TTC549 (cell line): ENCODE results near the gene SH2D1B.

ENCODE experiments used
- FAIRE-seq: peaks from 2 replicates; lab custom pipeline; 2012; peaks lifted over from hg19 to GRCh38; lab: Jason Lieb, UNC

Gene SH2D1B

GRCh38 chr1:162381941-162382750 is 29.8 kb downstream of the SH2D1B start:
- no peak for FAIRE-seq

GRCh38 chr1:162381383-162381782 is 30.6 kb downstream of the SH2D1B start, which contains the start of gene C1orf226:
Gene C1orf226, plus strand, starts transcription at chr1:162381728. Its CDS starts 174 bp downstream, at chr1:162381902.
- FAIRE-seq = no peak

DNA sequence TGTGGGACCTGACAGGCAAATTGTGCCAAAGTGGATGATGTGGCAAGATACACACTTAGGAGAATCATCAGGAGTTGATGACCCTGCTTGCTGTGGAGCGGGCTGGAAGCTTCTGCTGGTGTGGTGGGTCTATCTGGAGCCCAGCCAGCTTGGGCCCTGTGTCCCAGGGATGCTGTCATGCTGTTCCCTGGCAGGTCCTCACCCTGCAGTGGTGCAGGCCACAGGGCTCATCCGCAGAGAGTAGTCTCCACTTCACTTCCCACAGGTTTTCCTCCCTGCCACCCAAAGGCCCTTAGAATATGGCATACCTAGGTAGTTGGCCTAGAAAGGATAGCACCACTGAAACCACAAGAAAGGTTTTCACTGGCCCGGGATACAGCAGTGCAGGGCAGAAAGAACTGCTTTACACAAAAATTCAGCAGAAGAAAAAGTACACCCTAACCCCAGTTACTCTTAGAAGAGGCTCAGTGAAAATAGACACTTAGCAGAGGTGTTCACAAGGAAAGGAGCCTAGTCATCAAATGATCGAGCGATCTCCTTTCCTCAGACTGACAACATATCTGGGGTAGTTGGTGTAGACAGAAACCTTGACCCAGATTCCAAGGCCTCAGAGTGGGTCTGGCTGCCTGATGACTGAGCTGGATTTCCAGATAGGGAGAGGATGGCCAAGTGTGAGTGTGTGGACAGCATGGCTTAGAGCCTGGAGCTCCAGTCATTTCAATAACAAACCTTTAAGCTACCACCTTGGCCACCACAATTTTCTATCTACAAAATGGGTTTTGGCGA is 31.7 kb downstream of the SH2D1B start:
- FAIRE-seq = no peak

GRCh38 chr1:162376691-162377090 is 35.2 kb downstream of the SH2D1B start, which contains the start of gene SPATA46:
Gene SPATA46, minus strand, starts transcription at chr1:162376854. Its CDS starts 64 bp downstream, at chr1:162376790.
- no peak for FAIRE-seq

- FAIRE-seq = no peak
These were observed 36.5 kb downstream of the SH2D1B start for GRCh38 chr1:162375463-162375862.

- no peak for FAIRE-seq
These were observed 37.5 kb downstream of the SH2D1B start for GRCh38 chr1:162374406-162374805.

DNA sequence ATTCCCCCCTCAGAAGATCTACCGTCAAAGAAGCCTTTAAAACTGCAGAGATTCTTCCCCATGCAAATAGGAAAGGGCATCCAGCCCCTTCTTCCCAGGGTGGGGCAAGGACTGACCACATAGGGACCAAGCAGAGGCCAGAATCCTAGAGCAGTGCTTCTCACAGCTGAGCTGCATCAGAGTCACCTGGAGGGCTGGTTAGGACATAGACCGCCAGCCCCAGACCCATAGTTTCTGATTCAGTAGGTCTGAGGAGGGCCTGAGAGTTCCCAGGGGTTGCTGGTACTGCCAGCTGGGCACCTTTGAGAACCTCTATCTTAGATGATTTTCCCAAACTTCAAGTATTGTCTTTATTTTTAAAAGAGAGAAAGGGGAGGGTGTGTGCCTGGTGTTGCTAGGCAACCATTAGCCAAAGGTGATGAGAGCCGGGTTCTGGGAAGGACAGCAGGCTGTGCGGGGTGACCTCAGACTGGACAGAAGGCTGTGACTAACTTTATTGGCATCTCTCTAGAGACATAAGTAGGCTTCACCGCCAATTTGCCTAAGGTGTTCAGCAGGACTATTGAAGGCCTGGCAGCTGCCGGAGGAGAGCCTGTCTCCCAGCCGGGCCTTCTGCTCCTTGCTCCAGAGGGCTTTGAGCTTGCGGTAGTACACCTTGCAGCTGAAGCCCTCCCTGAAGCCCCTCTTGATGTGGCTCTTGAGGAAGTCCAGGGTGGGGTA is 38.2 kb downstream of the SH2D1B start:
- FAIRE-seq = no peak

DNA sequence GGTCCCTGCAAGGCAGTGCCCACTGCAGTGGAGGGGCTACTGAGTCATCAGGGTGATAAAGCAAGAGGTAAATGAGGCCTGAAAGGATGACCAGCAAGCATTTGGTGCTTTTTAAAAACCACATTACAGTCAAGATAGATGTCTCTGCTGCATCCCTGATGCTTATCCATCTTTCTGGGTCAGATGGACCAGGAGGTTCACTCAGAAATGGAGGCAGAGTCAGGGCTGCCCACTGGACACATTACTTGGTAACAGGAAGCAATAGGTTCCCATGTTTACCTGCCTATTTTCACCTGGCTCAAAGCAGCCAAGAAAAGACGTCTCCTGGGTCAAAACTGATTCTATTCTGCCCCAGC is 38.9 kb downstream of the SH2D1B start:
- no peak for FAIRE-seq

- FAIRE-seq = no peak
These were observed 39.5 kb downstream of the SH2D1B start for GRCh38 chr1:162372159-162373071.

DNA sequence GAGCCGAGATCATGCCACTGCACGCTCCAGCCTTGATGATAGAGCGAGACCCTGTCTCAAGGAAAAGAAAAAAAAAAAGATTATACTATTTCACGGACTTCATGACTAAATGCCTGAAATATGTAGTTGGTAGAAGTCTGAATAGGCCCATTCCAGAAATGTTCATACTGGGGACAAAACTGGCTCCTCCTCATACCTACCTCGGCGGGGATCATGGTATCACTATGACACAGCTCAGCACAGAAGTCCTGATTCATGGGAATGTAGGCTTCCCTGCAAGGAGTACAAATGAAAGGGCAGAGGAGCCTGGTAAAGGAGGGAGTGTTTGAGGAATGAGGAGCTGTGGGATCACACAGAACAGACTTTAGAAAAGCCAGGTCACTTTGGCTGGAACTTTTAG is 40.3 kb downstream of the SH2D1B start:
- FAIRE-seq = no peak

GRCh38 chr1:162370721-162371120 is 41.2 kb downstream of the SH2D1B start:
- FAIRE-seq = no peak

GRCh38 chr1:162370161-162370560 is 41.8 kb downstream of the SH2D1B start:
- FAIRE-seq = no peak

GRCh38 chr1:162369571-162369970 is 42.4 kb downstream of the SH2D1B start:
- FAIRE-seq = no peak

DNA sequence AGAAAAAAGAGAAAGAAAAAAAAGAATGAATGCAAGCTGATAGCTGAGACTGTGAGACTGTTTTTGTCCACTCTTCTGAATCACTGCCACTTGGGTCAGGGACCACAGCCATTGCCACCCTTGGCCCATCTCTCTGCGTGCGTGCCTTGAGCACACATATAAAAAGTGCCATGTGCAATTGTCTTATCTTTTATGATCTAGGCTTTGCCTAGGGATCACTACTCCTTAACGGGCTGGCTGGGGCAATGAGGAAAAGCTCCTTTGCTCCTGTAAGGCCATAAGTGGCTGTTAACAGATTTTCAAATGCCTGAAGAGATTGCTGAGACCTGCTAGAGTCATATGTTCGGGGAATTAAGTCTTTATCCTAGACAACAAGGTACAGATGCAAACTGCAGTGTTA is 43.5 kb downstream of the SH2D1B start:
- no peak for FAIRE-seq

DNA sequence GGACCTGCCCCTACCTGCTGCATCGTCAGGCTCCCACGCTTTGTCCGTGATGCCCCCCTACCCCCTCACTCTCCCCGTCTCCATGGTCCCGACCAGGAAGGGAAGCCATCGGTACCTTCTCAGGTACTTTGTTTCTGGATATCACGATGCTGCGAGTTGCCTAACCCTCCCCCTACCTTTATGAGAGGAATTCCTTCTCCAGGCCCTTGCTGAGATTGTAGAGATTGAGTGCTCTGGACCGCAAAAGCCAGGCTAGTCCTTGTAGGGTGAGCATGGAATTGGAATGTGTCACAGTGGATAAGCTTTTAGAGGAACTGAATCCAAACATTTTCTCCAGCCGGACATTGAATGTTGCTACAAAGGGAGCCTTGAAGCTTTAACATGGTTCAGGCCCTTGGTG is 44.2 kb downstream of the SH2D1B start:
- FAIRE-seq = no peak

DNA sequence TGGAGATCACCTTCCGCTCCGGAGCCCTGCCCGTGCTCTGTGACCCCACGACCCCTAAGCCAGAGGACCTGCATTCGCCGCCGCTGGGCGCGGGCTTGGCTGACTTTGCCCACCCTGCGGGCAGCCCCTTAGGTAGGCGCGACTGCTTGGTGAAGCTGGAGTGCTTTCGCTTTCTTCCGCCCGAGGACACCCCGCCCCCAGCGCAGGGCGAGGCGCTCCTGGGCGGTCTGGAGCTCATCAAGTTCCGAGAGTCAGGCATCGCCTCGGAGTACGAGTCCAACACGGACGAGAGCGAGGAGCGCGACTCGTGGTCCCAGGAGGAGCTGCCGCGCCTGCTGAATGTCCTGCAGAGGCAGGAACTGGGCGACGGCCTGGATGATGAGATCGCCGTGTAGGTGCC is 44.9 kb downstream of the SH2D1B start:
- no peak for FAIRE-seq

DNA sequence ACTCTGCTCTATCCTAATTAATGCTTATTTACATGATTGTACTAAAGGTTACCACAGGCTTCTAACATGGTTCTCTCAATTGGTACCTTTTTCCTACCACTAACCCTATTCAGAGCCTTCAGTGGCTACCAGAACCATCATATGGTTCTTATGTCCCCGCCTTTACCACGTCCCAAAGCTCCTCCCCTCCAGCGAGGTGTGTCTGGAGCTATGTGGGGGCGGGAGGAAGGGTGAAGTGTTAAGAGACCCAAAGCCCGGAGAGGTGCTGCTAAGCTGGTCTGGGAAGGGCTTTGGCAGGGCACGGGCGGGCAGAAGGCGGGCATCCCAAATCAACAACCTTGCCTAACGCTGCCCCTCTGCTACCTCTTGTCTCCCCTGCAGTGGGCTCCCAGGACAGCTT is 45.3 kb downstream of the SH2D1B start:
- no peak for FAIRE-seq

- FAIRE-seq = no peak
These were observed 45.8 kb downstream of the SH2D1B start for GRCh38 chr1:162366149-162366548.

GRCh38 chr1:162365284-162366020 is 46.5 kb downstream of the SH2D1B start:
- no peak for FAIRE-seq

DNA sequence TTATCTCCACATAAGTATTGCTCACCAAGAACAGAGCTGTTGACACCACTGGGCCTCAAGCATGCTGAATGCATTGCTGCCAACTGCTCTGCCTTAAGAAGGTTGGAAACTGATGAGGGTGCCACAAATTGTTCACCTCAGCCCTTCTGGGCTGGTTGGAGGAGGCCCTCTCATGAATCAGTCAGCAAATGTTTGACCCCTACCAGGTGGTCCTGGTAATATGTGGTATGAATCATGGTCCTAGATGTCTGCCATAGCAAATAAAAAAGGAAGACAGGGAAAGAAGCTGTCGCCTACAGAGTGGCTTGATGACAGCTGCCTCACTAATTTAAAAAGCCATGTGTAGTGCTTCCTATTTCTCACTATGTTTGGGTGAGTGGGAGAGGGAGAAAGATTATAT is 47.4 kb downstream of the SH2D1B start:
- FAIRE-seq = no peak

DNA sequence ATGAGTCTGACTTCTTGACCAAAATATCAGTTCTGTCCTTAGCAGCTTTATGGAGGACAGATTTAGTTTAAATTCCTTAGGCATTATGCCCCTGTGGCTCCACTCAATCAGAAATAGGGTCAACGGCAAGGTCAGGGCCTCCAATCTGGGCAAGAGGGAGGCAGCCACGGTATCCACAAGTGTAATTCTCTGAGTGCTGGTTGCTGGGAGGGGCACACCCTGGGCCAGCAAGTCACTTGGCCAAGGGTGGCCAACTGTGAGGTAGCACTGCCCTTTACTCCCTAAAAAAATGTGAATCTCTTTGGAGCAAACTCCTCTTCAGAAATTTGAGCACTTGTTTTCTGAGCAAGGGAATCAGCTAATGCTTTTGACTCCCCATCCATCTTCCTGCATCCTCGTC is 48.1 kb downstream of the SH2D1B start:
- no peak for FAIRE-seq
